Measurements from ENCODE around the gene OTUB1.

OTUB1 gene

DNA sequence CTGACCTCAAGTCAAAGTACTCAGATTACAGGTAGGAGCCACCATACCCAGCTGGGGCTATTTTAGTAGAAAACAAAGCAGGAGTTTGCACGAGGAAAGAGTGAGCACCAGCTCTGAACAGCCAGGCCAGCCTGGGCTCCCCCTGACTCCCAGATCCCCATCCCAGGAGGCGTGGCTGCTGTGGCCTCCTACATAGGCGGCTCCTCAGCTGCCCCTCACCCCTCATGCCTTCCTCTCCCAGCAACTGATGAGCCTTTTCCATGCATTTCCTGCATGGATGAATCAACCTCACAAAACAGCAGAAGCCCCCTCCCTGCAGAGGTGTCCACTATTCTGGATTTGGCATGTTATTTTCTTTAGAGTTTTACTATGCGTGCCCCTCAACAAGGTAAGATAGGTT lies 39.0 kb downstream of the OTUB1 start:
- DNase-seq (ENCODE audit: low read depth) = no peak

- DNase-seq (ENCODE audit: low read depth) = no peak
These were observed 40.5 kb downstream of the OTUB1 start for GRCh38 chr11:64026575-64027205.

DNA sequence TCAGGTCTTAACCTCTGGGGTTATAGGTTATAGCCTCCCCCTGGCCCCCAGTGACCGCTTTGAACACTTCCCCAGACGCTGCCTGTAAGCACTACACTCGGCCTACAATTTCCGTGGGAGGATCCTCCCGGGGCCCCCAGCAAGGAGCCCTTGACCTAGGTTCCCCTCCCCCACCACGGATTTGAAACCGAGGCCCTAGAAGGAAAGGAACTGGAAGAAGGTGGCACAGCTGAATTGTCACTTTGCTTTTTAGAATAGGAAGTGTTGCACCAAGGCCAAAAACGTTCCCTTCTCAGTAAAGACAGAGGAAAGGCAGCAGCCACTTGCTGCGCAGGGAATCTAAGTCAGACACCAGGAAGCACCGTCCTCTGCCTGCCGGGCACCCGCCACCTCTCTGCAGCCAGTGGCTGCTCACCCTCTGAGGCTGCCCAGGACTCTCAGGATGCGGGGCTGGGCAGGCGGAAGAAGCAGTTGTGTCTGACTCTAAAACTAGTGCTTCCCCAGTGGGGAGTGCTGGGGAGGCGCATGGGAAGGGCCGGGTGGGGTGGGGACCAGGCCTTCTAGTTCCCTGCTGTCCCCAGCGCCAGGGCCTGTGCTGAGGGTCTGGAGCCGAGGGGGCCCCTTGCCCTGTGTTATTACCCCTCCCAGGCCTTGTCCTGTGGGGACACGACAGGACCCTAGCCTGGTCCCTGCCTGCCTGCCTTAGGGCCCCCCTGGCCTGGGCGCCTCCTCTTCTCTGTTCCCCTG lies 41.6 kb downstream of the OTUB1 start:
- no peak for DNase-seq (ENCODE audit: low read depth)

DNA sequence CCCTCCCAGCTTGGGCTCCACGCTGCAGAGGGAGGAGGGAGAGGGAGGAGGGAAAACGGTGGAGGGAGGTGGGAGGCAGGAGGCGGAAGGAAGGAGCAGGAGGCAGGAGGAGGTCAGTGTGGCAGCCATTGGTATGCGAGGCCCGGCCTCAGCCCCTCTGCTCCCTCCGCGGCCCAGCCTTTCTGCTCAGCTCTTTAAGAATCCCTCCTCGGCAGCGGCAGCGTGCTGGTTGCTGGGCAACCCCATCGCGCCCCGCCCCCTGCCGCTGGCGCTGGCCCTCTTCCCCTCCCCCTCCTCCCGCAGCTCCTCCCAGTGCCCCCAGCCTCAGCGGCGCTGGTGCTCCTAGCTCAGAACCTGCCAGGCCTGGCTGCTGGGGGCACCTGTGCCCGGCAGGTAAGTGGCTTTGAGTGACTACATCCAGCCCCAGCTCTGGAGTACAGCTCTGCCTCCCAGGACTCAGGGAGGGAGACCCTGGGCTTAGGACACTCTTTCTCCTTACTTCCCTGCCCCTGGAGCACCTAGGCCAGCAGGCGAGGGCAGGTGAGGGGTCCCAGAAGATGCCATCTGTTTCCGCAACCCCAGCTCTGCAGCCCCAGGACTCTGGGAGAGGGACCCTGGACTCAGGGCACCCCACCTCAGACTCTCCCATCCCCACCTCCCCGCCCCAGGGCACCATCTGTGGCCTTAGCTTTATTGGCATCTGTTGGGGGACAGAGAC lies 42.3 kb downstream of the OTUB1 start:
- no peak for DNase-seq (ENCODE audit: low read depth)

- DNase-seq (ENCODE audit: low read depth) = no peak
These were observed 43.5 kb downstream of the OTUB1 start for GRCh38 chr11:64029773-64030172.

DNA sequence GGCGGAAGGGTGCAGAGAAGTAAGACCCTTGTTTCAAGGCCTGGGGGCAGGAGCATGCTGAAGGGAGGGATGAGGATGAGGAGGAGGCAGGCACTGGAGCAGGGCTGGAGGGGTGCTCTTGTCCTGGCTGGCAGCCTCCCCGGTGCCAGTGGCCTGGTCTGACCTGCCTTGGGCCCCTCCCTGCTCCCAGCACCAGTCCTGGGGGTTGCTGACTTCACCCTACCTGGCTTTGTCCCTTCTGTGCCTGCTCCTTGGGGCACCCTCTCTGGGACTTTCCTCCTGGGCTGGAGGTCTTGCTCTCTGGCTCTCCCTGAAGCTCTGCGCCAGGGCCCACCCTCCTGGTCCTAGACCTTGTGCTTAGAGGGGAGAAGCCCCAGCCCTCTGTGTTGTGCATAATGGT lies 44.8 kb downstream of the OTUB1 start:
- no peak for DNase-seq (ENCODE audit: low read depth)

DNA sequence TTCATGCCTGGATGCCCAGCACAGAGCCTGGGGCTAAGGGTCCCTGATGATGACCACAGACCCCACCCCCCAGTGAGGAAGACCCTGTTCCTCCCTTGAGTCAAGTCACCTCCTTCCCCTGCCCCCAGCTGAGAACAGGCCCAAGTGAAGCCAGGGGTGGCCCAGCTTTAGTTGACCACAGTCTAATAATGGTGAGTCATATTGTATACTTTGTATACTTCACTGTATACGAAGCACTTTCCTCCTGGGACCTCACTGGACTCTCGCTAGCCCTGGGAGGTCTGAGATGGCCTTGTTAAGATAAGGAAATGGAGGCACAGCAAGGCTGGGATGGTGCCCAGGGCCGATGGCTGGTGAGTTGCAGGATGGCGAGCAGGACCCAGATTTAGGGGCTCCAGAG lies 45.8 kb downstream of the OTUB1 start:
- DNase-seq (ENCODE audit: low read depth) = no peak

- DNase-seq (ENCODE audit: low read depth) = no peak
These were observed 48.2 kb downstream of the OTUB1 start for GRCh38 chr11:64034411-64034811.

DNA sequence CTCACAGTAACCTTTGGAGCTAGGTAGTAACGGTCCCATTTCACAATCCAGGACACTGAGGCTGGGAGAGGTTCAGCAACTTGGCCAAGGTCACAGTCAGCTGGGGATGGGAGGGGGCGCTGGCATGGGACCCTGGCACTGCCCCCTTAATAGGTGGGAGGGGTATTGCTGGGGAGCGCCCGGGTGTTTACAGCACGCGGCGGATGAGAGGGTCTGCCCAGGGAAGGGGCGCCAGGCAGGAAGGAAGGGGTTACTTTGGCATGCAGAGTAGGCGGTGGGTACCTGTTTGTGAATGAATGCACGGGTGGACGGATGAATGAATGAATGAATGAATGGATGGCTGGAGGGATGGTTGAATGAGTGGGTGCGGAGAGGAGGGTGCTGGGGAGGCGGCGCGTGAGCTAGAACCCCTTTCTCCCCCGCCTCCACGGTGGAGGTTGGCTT lies 48.9 kb downstream of the OTUB1 start:
- no peak for DNase-seq (ENCODE audit: low read depth)

DNA sequence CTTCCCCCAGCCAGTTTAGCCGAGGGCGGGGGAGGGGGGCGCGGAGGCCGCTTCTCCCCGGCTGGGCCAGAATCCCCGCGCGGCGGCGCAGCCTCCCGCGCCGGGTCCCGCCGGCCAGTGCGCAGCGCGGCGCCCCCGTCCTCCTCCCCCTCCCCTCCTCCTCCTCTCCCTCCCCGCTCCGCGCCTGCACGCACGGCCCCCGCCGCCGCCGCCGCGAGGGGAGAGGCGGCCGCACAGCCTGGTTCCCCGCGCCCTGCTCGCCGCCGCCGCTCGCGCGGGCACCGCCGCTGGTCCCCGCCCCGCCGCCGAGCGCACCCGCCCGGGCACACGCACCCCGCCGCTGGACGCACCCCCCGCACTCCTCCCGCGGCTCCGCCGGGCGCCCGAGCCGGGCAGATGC lies 49.3 kb downstream of the OTUB1 start, which contains the start of gene FLRT1:
FLRT1 (plus strand) TSS at position 356 of the 400 bp plus-strand sequence. CDS start 80,337 bp downstream, outside the sequence.
- DNase-seq (ENCODE audit: low read depth) = no peak

- no peak for DNase-seq (ENCODE audit: low read depth)
These were observed 50.1 kb downstream of the OTUB1 start for GRCh38 chr11:64036087-64037026.

- no peak for DNase-seq (ENCODE audit: low read depth)
These were observed 50.9 kb downstream of the OTUB1 start for GRCh38 chr11:64037027-64037634.

DNA sequence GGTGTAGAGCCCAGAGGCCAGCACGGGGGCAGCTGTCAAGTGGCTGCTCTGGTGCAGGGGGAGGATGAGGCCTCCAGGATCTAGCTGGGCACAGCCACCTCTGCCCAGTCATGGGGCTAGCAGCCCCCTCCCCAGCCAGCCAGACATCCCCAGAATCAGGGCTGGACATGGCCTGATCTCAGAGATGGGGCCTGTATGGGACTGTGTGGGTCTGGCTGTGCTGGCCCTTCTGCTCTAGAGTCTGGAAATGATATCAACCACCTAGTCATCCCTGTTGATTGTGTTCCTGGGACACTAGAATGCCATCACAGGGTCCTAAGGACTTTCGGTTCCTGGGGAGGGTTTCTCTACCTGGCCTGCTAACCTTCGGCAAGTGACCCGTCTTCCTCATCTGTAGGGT lies 52.3 kb downstream of the OTUB1 start:
- DNase-seq (ENCODE audit: low read depth) = no peak

GRCh38 chr11:64039012-64039665 lies 52.9 kb downstream of the OTUB1 start:
- DNase-seq (ENCODE audit: low read depth) = no peak

DNA sequence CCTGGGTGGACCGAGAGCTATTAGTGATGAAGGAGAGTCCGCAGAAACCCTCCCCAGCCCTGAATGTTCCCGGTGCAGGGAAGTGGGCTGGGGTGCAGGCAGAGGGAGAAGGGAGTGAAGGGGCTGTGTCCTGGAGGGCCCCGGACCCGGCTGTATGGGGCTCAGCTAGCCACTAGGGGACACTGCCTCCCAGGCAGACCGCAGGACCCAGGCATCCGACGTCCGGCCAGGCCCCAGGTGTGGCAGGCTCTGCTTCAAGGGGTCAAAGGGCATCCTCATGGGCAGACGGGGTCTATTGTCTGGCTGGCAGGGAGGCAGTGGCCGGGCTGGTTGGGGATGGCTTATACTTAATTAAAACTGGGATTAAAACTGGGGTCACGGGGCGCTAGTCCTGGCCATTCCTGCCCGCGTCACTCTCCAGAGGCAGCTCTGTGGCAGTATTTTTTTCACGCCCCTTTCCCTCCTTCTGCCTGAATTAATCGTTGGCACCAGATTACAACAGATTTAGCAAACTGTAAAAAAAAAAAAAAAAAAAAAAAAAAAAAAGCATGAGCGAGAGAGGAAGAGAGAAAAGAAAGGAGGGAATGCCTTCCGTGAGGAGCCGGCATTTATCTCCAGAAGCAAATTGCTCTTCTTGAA lies 54.6 kb downstream of the OTUB1 start:
- no peak for DNase-seq (ENCODE audit: low read depth)

DNA sequence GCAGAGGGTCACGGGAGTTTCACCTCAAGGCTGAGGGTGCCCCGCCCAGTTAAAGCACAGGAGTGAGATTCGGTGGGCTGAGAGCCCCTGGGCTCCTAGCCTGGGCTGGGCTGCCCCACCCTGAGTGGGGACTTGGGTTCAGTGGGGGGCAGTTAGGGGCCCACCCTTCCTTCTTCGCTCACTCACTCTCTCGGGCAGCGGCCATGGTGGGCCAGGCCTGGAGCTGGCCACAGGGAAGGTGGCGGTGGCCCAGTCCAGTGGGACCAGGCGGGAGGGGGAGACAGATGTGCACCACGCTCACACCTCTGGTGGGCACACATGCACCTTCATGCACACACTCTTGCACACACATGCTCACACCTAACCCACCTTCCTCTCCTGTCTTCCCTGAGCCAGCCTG lies 55.6 kb downstream of the OTUB1 start:
- no peak for DNase-seq (ENCODE audit: low read depth)

DNA sequence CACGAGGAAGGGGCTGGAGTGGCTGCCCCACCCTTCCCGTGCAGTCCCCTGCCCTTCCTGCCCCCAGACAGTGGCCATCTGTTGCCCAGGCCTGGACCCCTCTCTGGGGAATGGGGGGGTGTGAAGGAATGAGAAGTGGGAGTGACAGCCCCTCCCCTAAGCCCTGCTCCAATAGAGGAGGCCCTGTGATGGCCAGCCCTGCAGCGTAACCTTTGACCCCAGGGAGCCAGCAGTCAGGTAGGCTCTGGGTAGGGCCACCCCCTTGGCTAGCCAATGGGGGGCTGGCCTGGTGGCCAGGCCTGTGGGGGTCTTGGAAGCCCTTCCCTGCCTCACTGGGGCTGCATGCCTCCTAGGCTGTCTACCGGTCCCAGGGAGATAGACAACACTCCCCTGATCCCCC lies 56.1 kb downstream of the OTUB1 start:
- DNase-seq (ENCODE audit: low read depth) = no peak

- DNase-seq (ENCODE audit: low read depth) = no peak
These were observed 57.3 kb downstream of the OTUB1 start for GRCh38 chr11:64043545-64043944.

- DNase-seq (ENCODE audit: low read depth) = no peak
These were observed 58.6 kb downstream of the OTUB1 start for GRCh38 chr11:64044730-64045393.

DNA sequence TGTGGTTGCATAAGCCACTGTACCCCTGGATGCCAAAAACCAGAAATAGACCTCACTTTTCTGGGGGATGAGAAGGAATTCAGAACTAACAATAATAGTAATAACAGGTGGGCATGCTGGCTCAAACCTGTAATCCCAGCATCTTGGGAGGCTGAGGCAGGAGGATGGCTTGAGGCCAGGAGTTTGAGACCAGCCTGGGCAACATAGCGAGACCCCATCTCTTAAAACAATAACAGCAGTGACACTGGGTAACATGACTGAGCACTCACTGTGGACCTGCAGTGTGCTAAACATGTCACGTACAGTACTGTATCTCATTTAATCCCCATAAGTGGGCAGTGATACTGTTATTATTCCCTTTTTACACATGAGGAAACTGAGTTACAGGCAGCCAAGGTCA lies 59.5 kb downstream of the OTUB1 start:
- DNase-seq (ENCODE audit: low read depth) = no peak

Data from activated T-cell treated with anti-CD3 and anti-CD28 coated beads for 1 hour (primary cell).